Measurements from ENCODE around the gene SIGLEC1. TPM values are rescaled to one million over a fixed set of nuclear protein-coding genes. Genes with fewer than 3 reads are reported as not detected.

Gene SIGLEC1
- total and polyA plus RNA-seq, 2 donors: 0.90 to 21.9 TPM

GRCh38 chr20:3690413-3690812 lies 22.0 kb downstream of the SIGLEC1 start:
- H3K27ac ChIP-seq (ENCODE audit: low read depth in 1 of 2, low read length in 1 of 2): no peak overlapping the region
- no peaks in the 10 kb centered on the region for H3K36me3 ChIP-seq (ENCODE audit: control insufficient read depth in 2 of 2, insufficient read depth in 2 of 2, low read length in 1 of 2)
- H3K27me3 ChIP-seq (ENCODE audit: control insufficient read depth in 2 of 2, insufficient read depth in 1 of 2, low read length in 1 of 2): peaks cover 0 to 22% of the 10 kb centered on the region in 2 donors
- no peak overlapping the region for H3K4me3 ChIP-seq (ENCODE audit: low read length in 2 of 2)
- no peaks in the 10 kb centered on the region for H3K4me1 ChIP-seq (ENCODE audit: control insufficient read depth in 2 of 2, insufficient read depth in 2 of 2, low read length in 2 of 2)
- WGBS: 97% methylated on average over 3 of the region's 3 CpGs
- no peak for DNase-seq (ENCODE audit: low read depth in 6 of 9, low spot score in 9 of 9)
- H3K9me3 ChIP-seq (ENCODE audit: control insufficient read depth in 2 of 2, insufficient read depth in 1 of 2, low read length in 1 of 2): no peaks in the 10 kb centered on the region

- Histone ChIP-seq H3K27ac (ENCODE audit: low read depth in 1 of 2, low read length in 1 of 2) (no peak overlapping the region), H3K27me3 (ENCODE audit: control insufficient read depth in 2 of 2, insufficient read depth in 1 of 2, low read length in 1 of 2) (peaks cover 0 to 27% of the 10 kb centered on the region in 2 donors), H3K36me3 (ENCODE audit: control insufficient read depth in 2 of 2, insufficient read depth in 2 of 2, low read length in 1 of 2) (no peaks in the 10 kb centered on the region), H3K9me3 (ENCODE audit: control insufficient read depth in 2 of 2, insufficient read depth in 1 of 2, low read length in 1 of 2) (no peaks in the 10 kb centered on the region), H3K4me1 (ENCODE audit: control insufficient read depth in 2 of 2, insufficient read depth in 2 of 2, low read length in 2 of 2) (no peaks in the 10 kb centered on the region), H3K4me3 (ENCODE audit: low read length in 2 of 2) (no peak overlapping the region)
- DNase-seq (ENCODE audit: low read depth in 6 of 9, low spot score in 9 of 9): no peak
- WGBS: 94% methylated on average over 11 of the region's 11 CpGs
Observed at GRCh38 chr20:3689978-3690377, 22.4 kb downstream of the SIGLEC1 start.

- Histone ChIP-seq H3K27ac (ENCODE audit: low read depth in 1 of 2, low read length in 1 of 2) (no peak overlapping the region), H3K4me1 (ENCODE audit: control insufficient read depth in 2 of 2, insufficient read depth in 2 of 2, low read length in 2 of 2) (no peaks in the 10 kb centered on the region), H3K9me3 (ENCODE audit: control insufficient read depth in 2 of 2, insufficient read depth in 1 of 2, low read length in 1 of 2) (no peaks in the 10 kb centered on the region), H3K36me3 (ENCODE audit: control insufficient read depth in 2 of 2, insufficient read depth in 2 of 2, low read length in 1 of 2) (no peaks in the 10 kb centered on the region), H3K27me3 (ENCODE audit: control insufficient read depth in 2 of 2, insufficient read depth in 1 of 2, low read length in 1 of 2) (peaks cover 0 to 48% of the 10 kb centered on the region in 2 donors), H3K4me3 (ENCODE audit: low read length in 2 of 2) (no peak overlapping the region)
- no peak for DNase-seq (ENCODE audit: low read depth in 6 of 9, low spot score in 9 of 9)
- 87% methylated on average over 2 of the region's 2 CpGs for WGBS
Observed at GRCh38 chr20:3687655-3688054, 24.7 kb downstream of the SIGLEC1 start.

GRCh38 chr20:3686867-3687321 lies 25.5 kb downstream of the SIGLEC1 start:
- H3K27me3 ChIP-seq (ENCODE audit: control insufficient read depth in 2 of 2, insufficient read depth in 1 of 2, low read length in 1 of 2): peaks cover 6 to 55% of the 10 kb centered on the region in 2 donors
- 84% methylated on average over 9 of the region's 9 CpGs for WGBS
- no peak overlapping the region for H3K4me3 ChIP-seq (ENCODE audit: low read length in 2 of 2)

GRCh38 chr20:3686421-3686820 lies 26.0 kb downstream of the SIGLEC1 start:
- no peak overlapping the region for H3K27ac ChIP-seq (ENCODE audit: low read depth in 1 of 2, low read length in 1 of 2)
- no peaks in the 10 kb centered on the region for H3K9me3 ChIP-seq (ENCODE audit: control insufficient read depth in 2 of 2, insufficient read depth in 1 of 2, low read length in 1 of 2)
- 94% methylated on average over 7 of the region's 7 CpGs for WGBS
- H3K36me3 ChIP-seq (ENCODE audit: control insufficient read depth in 2 of 2, insufficient read depth in 2 of 2, low read length in 1 of 2): no peaks in the 10 kb centered on the region
- H3K27me3 ChIP-seq (ENCODE audit: control insufficient read depth in 2 of 2, insufficient read depth in 1 of 2, low read length in 1 of 2): peaks cover 11 to 60% of the 10 kb centered on the region in 2 donors
- no peak overlapping the region for H3K4me3 ChIP-seq (ENCODE audit: low read length in 2 of 2)
- DNase-seq (ENCODE audit: low read depth in 6 of 9, low spot score in 9 of 9): no peak
- H3K4me1 ChIP-seq (ENCODE audit: control insufficient read depth in 2 of 2, insufficient read depth in 2 of 2, low read length in 2 of 2): no peaks in the 10 kb centered on the region

More at GRCh38 chr20:3686867-3687321, 25.5 kb downstream of the SIGLEC1 start:
- Histone ChIP-seq H3K9me3 (ENCODE audit: control insufficient read depth in 2 of 2, insufficient read depth in 1 of 2, low read length in 1 of 2) (no peaks in the 10 kb centered on the region), H3K27ac (ENCODE audit: low read depth in 1 of 2, low read length in 1 of 2) (no peak overlapping the region), H3K4me1 (ENCODE audit: control insufficient read depth in 2 of 2, insufficient read depth in 2 of 2, low read length in 2 of 2) (no peaks in the 10 kb centered on the region), H3K36me3 (ENCODE audit: control insufficient read depth in 2 of 2, insufficient read depth in 2 of 2, low read length in 1 of 2) (no peaks in the 10 kb centered on the region)
- no peak for DNase-seq (ENCODE audit: low read depth in 6 of 9, low spot score in 9 of 9)

- H3K9me3 ChIP-seq (ENCODE audit: control insufficient read depth in 2 of 2, insufficient read depth in 1 of 2, low read length in 1 of 2): no peaks in the 10 kb centered on the region
- WGBS: 82% methylated on average over 7 of the region's 7 CpGs
- H3K27me3 ChIP-seq (ENCODE audit: control insufficient read depth in 2 of 2, insufficient read depth in 1 of 2, low read length in 1 of 2): peaks cover 22 to 71% of the 10 kb centered on the region in 2 donors
- no peaks in the 10 kb centered on the region for H3K36me3 ChIP-seq (ENCODE audit: control insufficient read depth in 2 of 2, insufficient read depth in 2 of 2, low read length in 1 of 2)
- no peaks in the 10 kb centered on the region for H3K4me1 ChIP-seq (ENCODE audit: control insufficient read depth in 2 of 2, insufficient read depth in 2 of 2, low read length in 2 of 2)
- DNase-seq (ENCODE audit: low read depth in 6 of 9, low spot score in 9 of 9): no peak
- no peak overlapping the region for H3K4me3 ChIP-seq (ENCODE audit: low read length in 2 of 2)
- no peak overlapping the region for H3K27ac ChIP-seq (ENCODE audit: low read depth in 1 of 2, low read length in 1 of 2)
Observed at GRCh38 chr20:3685341-3685740, 27.1 kb downstream of the SIGLEC1 start.

GRCh38 chr20:3681931-3682781 lies 30.2 kb downstream of the SIGLEC1 start, which contains the start of gene ADAM33:
ADAM33 (minus strand) TSS chr20:3682010; CDS start chr20:3682004, 6 bp downstream.
- Histone ChIP-seq H3K27me3 (ENCODE audit: control insufficient read depth in 2 of 2, insufficient read depth in 1 of 2, low read length in 1 of 2) (peaks cover 27 to 94% of the 10 kb centered on the region in 2 donors), H3K36me3 (ENCODE audit: control insufficient read depth in 2 of 2, insufficient read depth in 2 of 2, low read length in 1 of 2) (no peaks in the 10 kb centered on the region), H3K4me3 (ENCODE audit: low read length in 2 of 2) (no peak within 1 kb of the TSS), H3K9me3 (ENCODE audit: control insufficient read depth in 2 of 2, insufficient read depth in 1 of 2, low read length in 1 of 2) (peaks cover 0 to 2% of the 10 kb centered on the region in 2 donors), H3K4me1 (ENCODE audit: control insufficient read depth in 2 of 2, insufficient read depth in 2 of 2, low read length in 2 of 2) (no peaks in the 10 kb centered on the region), H3K27ac (ENCODE audit: low read depth in 1 of 2, low read length in 1 of 2) (no peak within 1 kb of the TSS)
- 7% methylated on average over 65 of the region's 65 CpGs for WGBS
- no peak for DNase-seq (ENCODE audit: low read depth in 6 of 9, low spot score in 9 of 9)

- no peaks in the 10 kb centered on the region for H3K36me3 ChIP-seq (ENCODE audit: control insufficient read depth in 2 of 2, insufficient read depth in 2 of 2, low read length in 1 of 2)
- DNase-seq (ENCODE audit: low read depth in 6 of 9, low spot score in 9 of 9): no peak
- H3K27ac ChIP-seq (ENCODE audit: low read depth in 1 of 2, low read length in 1 of 2): no peak overlapping the region
- H3K27me3 ChIP-seq (ENCODE audit: control insufficient read depth in 2 of 2, insufficient read depth in 1 of 2, low read length in 1 of 2): peaks cover 27 to 94% of the 10 kb centered on the region in 2 donors
- no peak overlapping the region for H3K4me3 ChIP-seq (ENCODE audit: low read length in 2 of 2)
- no peaks in the 10 kb centered on the region for H3K4me1 ChIP-seq (ENCODE audit: control insufficient read depth in 2 of 2, insufficient read depth in 2 of 2, low read length in 2 of 2)
- peaks cover 0 to 2% of the 10 kb centered on the region in 2 donors for H3K9me3 ChIP-seq (ENCODE audit: control insufficient read depth in 2 of 2, insufficient read depth in 1 of 2, low read length in 1 of 2)
- 25% methylated on average over 32 of the region's 32 CpGs for WGBS
Observed at GRCh38 chr20:3681352-3681930, 31.0 kb downstream of the SIGLEC1 start.

GRCh38 chr20:3680701-3681351 lies 31.6 kb downstream of the SIGLEC1 start:
- Histone ChIP-seq H3K27me3 (ENCODE audit: control insufficient read depth in 2 of 2, insufficient read depth in 1 of 2, low read length in 1 of 2) (peaks cover 31 to 97% of the 10 kb centered on the region in 2 donors), H3K27ac (ENCODE audit: low read depth in 1 of 2, low read length in 1 of 2) (no peak overlapping the region), H3K9me3 (ENCODE audit: control insufficient read depth in 2 of 2, insufficient read depth in 1 of 2, low read length in 1 of 2) (peaks cover 0 to 2% of the 10 kb centered on the region in 2 donors), H3K4me3 (ENCODE audit: low read length in 2 of 2) (no peak overlapping the region), H3K4me1 (ENCODE audit: control insufficient read depth in 2 of 2, insufficient read depth in 2 of 2, low read length in 2 of 2) (no peaks in the 10 kb centered on the region), H3K36me3 (ENCODE audit: control insufficient read depth in 2 of 2, insufficient read depth in 2 of 2, low read length in 1 of 2) (no peaks in the 10 kb centered on the region)
- DNase-seq (ENCODE audit: low read depth in 6 of 9, low spot score in 9 of 9): no peak
- WGBS: 84% methylated on average over 15 of the region's 15 CpGs

Data from thymus (tissue), 11 donors.